Smooth muscle cell (in vitro differentiated cells): ENCODE measurements around the gene DMAC2L. TPM values are rescaled to one million over a fixed set of nuclear protein-coding genes. Genes with fewer than 3 reads are reported as not detected.

Experiments
- DNase-seq: peaks from one replicate; lab custom pipeline; 2025; ENCODE audit not compliant: unreplicated experiment; lab: John Stamatoyannopoulos, UW
- H2AFZ ChIP-seq: fragments of 200-600 bp; sonication (generic); 2 replicates; pipeline ENCODE4 v1.6.0; 2016; ENCODE audit warnings: antibody characterized with exemption, low read depth, mild to moderate bottlenecking
- H3F3A ChIP-seq: fragments of 200-600 bp; sonication (generic); 2 replicates; pipeline ENCODE4 v1.6.0; 2017; ENCODE audit warnings: antibody characterized with exemption, low read depth
- H3K27ac ChIP-seq: fragments of 200-600 bp; sonication (generic); 2 replicates; pipeline ENCODE4 v1.5.1; 2016; ENCODE audit warnings: low read depth, mild to moderate bottlenecking
- H3K27me3 ChIP-seq: fragments of 200-600 bp; sonication (generic); 2 replicates; pipeline ENCODE4 v1.6.1; 2016; ENCODE audit warnings: low read depth, mild to moderate bottlenecking
- H3K36me3 ChIP-seq: fragments of 200-600 bp; sonication (generic); 2 replicates; pipeline ENCODE4 v1.5.1; 2016; ENCODE audit warnings: low read depth
- H3K4me1 ChIP-seq: fragments of 200-600 bp; sonication (generic); 2 replicates; pipeline ENCODE4 v1.5.1; 2016; ENCODE audit warnings: low read depth
- H3K4me2 ChIP-seq: fragments of 200-600 bp; sonication (generic); 2 replicates; pipeline ENCODE4 v1.6.0; 2016; ENCODE audit warnings: mild to moderate bottlenecking
- H3K4me3 ChIP-seq: fragments of 200-600 bp; sonication (generic); 2 replicates; pipeline ENCODE4 v1.5.1; 2016; ENCODE audit warnings: mild to moderate bottlenecking
- H3K79me2 ChIP-seq: fragments of 200-600 bp; sonication (generic); 2 replicates; pipeline ENCODE4 v1.6.0; 2016; ENCODE audit warnings: low read depth, mild to moderate bottlenecking
- H3K9ac ChIP-seq: fragments of 200-600 bp; sonication (generic); 2 replicates; pipeline ENCODE4 v1.6.0; 2016; ENCODE audit warnings: low read depth
- H3K9me3 ChIP-seq: fragments of 200-600 bp; sonication (generic); replicated peaks from 2 replicates; pipeline ENCODE4 v1.5.1; 2016; ENCODE audit warnings: low read depth
- H4K20me1 ChIP-seq: fragments of 200-600 bp; sonication (generic); 2 replicates; pipeline ENCODE4 v1.6.0; 2016; ENCODE audit warnings: low read depth
- WGBS: methylation state at CpG from one replicate; pipeline ENCODE4 v1.1.7; 2016; ENCODE audit warnings: low lambda C conversion rate; 5-methylcytosine and 5-hydroxymethylcytosine counted together
- polyA plus RNA-seq: library from polyadenylated mRNA; unstranded; fragments of >200 nt; fragmentation: Nextera tagmentation; extraction: Ambion mirVana; gene quantifications from 2 replicates; pipeline ENCODE4 v1.2.1, GENCODE V29; 2016
- total RNA-seq: library from RNA; depleted of rRNA; stranded (reverse); fragments of >200 nt; gene quantifications from 2 replicates; pipeline ENCODE4 v1.2.3, GENCODE V29; 2014
- TF ChIP-seq, protein P1 (sequence below): fragments of 200-600 bp; sonication (generic); IDR thresholded peaks from 2 replicates; pipeline ENCODE4 v1.5.1; 2017; ENCODE audit warnings: borderline replicate concordance, mild to moderate bottlenecking, antibody characterized with exemption; ENCODE audit not compliant: insufficient read depth, poor library complexity, severe bottlenecking

DMAC2L gene
- total and polyA plus RNA-seq, 2 experiments from 2014 or later, result 1.6 to 8.5 TPM

DNA sequence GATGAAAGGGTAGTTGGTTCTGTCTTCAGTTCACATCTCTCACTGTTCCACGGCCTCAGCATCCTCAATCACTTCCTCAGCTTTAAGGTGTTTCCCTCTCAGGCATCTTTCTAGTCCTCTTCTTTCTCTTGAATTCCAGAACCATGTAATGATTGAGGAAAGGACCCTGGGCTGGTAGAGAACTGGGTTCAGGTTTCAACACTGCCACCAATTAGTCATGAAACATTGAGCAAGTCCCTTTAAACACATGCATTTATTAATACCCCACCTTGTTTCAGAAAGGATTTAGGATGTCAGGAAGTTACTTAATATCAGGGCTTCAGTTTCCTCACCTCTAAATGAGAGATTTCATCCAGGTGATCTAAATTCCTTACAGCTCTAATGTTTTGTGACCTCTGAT is 7.2 kb downstream of the DMAC2L start:
- TF ChIP-seq, protein P1, sequence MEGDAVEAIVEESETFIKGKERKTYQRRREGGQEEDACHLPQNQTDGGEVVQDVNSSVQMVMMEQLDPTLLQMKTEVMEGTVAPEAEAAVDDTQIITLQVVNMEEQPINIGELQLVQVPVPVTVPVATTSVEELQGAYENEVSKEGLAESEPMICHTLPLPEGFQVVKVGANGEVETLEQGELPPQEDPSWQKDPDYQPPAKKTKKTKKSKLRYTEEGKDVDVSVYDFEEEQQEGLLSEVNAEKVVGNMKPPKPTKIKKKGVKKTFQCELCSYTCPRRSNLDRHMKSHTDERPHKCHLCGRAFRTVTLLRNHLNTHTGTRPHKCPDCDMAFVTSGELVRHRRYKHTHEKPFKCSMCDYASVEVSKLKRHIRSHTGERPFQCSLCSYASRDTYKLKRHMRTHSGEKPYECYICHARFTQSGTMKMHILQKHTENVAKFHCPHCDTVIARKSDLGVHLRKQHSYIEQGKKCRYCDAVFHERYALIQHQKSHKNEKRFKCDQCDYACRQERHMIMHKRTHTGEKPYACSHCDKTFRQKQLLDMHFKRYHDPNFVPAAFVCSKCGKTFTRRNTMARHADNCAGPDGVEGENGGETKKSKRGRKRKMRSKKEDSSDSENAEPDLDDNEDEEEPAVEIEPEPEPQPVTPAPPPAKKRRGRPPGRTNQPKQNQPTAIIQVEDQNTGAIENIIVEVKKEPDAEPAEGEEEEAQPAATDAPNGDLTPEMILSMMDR, result no peak
- Histone ChIP-seq H3K4me2 (no peak overlapping the region), H3K36me3 (no peaks in the 10 kb centered on the region), H3K79me2 (peaks cover 8% of the 10 kb centered on the region), H3K27ac (no peak overlapping the region), H3K9ac (no peak overlapping the region), H3K4me1 (no peaks in the 10 kb centered on the region), H4K20me1 (no peaks in the 10 kb centered on the region), H3F3A (no peaks in the 10 kb centered on the region), H3K27me3 (no peaks in the 10 kb centered on the region), H3K4me3 (no peak overlapping the region), H2AFZ (no peak overlapping the region), H3K9me3 (no peaks in the 10 kb centered on the region)
- DNase-seq, result no peak
- 100% methylated on average over 1 of the region's 1 CpG for WGBS

DNA sequence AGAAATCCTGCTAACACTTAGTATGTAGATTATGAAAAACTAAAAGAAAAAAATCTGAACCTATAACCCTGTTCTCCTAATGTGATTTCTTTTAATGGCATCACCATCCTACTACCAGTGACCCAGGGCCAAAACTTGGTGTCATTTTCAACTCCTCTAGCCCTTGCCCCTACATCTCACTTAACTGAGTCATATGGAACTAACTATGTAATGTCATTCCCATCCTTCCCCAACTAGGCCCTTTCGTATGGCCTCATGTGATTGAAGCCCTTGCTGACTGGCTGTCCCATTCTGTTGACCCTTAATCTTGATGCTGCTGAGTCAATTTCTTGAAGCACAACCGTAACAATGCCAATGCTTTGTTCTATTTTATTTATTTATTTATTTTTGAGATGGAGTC is 7.6 kb downstream of the DMAC2L start:
- TF ChIP-seq, protein P1, result no peak
- no peak overlapping the region for H2AFZ ChIP-seq
- no peak overlapping the region for H3K4me2 ChIP-seq
- H3K9ac ChIP-seq, result no peak overlapping the region
- peaks cover 8% of the 10 kb centered on the region for H3K79me2 ChIP-seq
- no peaks in the 10 kb centered on the region for H3K27me3 ChIP-seq
- no peaks in the 10 kb centered on the region for H3K9me3 ChIP-seq
- peak overlapping the region; percentile 94 for H3K27ac ChIP-seq
- H4K20me1 ChIP-seq, result no peaks in the 10 kb centered on the region
- no peaks in the 10 kb centered on the region for H3K36me3 ChIP-seq
- no peaks in the 10 kb centered on the region for H3K4me1 ChIP-seq
- H3F3A ChIP-seq, result no peaks in the 10 kb centered on the region
- 93% methylated on average over 2 of the region's 2 CpGs for WGBS
- no peak overlapping the region for H3K4me3 ChIP-seq
- DNase-seq, result no peak

DNA sequence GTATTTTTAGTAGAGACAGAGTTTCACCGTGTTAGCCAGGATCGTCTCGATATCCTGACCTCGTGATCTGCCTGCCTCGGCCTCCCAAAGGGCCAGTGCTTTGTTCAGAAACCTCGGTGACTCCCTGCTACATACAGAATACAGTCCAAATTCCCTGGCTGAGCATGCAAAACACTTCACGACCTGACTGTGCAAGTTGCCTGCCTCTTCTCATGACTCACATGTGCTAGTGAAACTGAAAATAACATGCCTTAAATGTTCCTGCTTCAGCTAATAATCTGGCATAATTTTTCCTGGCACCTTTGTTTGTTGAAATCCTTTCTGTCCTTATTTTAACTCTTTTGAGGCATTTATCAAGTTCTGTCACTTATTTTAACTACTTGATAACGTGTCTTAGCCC is 8.2 kb downstream of the DMAC2L start:
- H3K4me3 ChIP-seq, result no peak overlapping the region
- TF ChIP-seq, protein P1, result no peak

DNA sequence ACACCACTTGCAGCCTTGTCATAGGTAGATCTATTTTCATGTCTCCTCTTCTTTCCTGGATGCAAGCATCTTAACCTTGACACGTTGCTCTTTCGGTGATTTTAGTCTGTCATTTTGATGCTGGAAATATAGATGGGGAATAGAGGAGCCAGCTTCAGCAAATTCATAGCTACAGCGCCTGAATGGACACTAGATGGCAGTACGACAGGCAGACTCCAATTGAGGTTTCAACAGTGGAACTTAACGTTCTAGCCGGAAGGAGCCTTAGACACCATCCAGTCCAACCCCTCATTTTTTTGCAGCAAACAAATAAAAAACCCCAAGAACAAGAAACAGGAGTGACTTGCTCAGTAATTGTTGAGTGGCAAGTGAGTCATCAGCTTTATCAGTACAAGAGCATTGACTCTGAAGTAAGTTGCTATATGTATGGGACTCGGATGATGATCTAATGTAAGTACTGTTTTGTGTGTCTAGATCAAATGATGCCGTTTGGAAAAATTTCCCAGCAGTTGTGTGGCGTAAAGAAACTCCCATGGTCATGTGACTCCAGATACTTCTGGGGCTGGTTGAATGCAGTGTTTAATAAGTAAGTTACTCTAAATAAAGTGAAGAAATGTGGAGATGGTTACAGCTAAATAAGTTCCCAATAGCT is 9.0 kb downstream of the DMAC2L start:
- no peaks in the 10 kb centered on the region for H3K36me3 ChIP-seq
- no peaks in the 10 kb centered on the region for H3K27me3 ChIP-seq
- no peak for DNase-seq
- peak overlapping the region; percentile 27 for H3K4me3 ChIP-seq
- H3F3A ChIP-seq, result no peaks in the 10 kb centered on the region
- 7% methylated on average over 9 of the region's 9 CpGs for WGBS
- H3K4me2 ChIP-seq, result peak overlapping the region; percentile 49
- no peaks in the 10 kb centered on the region for H3K4me1 ChIP-seq
- H4K20me1 ChIP-seq, result no peaks in the 10 kb centered on the region
- peak overlapping the region; percentile 94 for H3K27ac ChIP-seq
- peaks cover 8% of the 10 kb centered on the region for H3K79me2 ChIP-seq
- TF ChIP-seq, protein P1, result peak; percentile 80
- no peaks in the 10 kb centered on the region for H3K9me3 ChIP-seq
- peak overlapping the region; percentile 78 for H3K9ac ChIP-seq
- H2AFZ ChIP-seq, result peak overlapping the region; percentile 28

More for the DNA sequence above, 8.2 kb downstream of the DMAC2L start:
- no peak for DNase-seq
- Histone ChIP-seq H3K4me2 (peak overlapping the region; percentile 49), H4K20me1 (no peaks in the 10 kb centered on the region), H3K9ac (no peak overlapping the region), H2AFZ (no peak overlapping the region), H3K79me2 (peaks cover 8% of the 10 kb centered on the region), H3K4me1 (no peaks in the 10 kb centered on the region), H3K27ac (peak overlapping the region; percentile 94), H3K9me3 (no peaks in the 10 kb centered on the region), H3K27me3 (no peaks in the 10 kb centered on the region), H3F3A (no peaks in the 10 kb centered on the region), H3K36me3 (no peaks in the 10 kb centered on the region)
- 68% methylated on average over 8 of the region's 8 CpGs for WGBS
